ENCODE results near the gene RBM27. TPM values are rescaled to one million over a fixed set of nuclear protein-coding genes. Genes with fewer than 3 reads are reported as not detected.
A peak's percentile ranks its signal among the peaks of the same experiment; 100 is the strongest.
"Not testable (repeated sequence)": the region's sequence is repeated elsewhere in the genome, so short reads cannot be mapped to it uniquely, and the experiment has no call there.

Gene RBM27
- 27.6 and 38.2 TPM in 2 replicates for total RNA-seq

- peak; percentile 98 for DNase-seq (ENCODE audit: low read depth)
Observed at GRCh38 chr5:146203011-146203871, at the start of gene RBM27. RBM27 (plus strand) TSS chr5:146203605; CDS start chr5:146203766, 161 bp downstream.

- DNase-seq (ENCODE audit: low read depth), result no peak
Observed at GRCh38 chr5:146158255-146158654, 45.1 kb upstream of the RBM27 start.

GRCh38 chr5:146164382-146164781, 39.0 kb upstream of the RBM27 start:
- DNase-seq (ENCODE audit: low read depth), result no peak

GRCh38 chr5:146165460-146165859, 37.9 kb upstream of the RBM27 start:
- DNase-seq (ENCODE audit: low read depth), result no peak

GRCh38 chr5:146165903-146166302, 37.5 kb upstream of the RBM27 start:
- DNase-seq (ENCODE audit: low read depth), result no peak

- no peak for DNase-seq (ENCODE audit: low read depth)
Observed at GRCh38 chr5:146169076-146169475, 34.3 kb upstream of the RBM27 start.

GRCh38 chr5:146173049-146173448, 30.4 kb upstream of the RBM27 start:
- DNase-seq (ENCODE audit: low read depth), result not testable (repeated sequence)

- no peak for DNase-seq (ENCODE audit: low read depth)
Observed at GRCh38 chr5:146173597-146173996, 29.8 kb upstream of the RBM27 start.

GRCh38 chr5:146176805-146177204, 26.6 kb upstream of the RBM27 start:
- DNase-seq (ENCODE audit: low read depth), result no peak

- DNase-seq (ENCODE audit: low read depth), result no peak
Observed at GRCh38 chr5:146179696-146180095, 23.7 kb upstream of the RBM27 start.

GRCh38 chr5:146183403-146183802, 20.0 kb upstream of the RBM27 start:
- DNase-seq (ENCODE audit: low read depth), result not testable (repeated sequence)

GRCh38 chr5:146185161-146185560, 18.2 kb upstream of the RBM27 start:
- no peak for DNase-seq (ENCODE audit: low read depth)

- DNase-seq (ENCODE audit: low read depth), result peak; percentile 70
Observed at GRCh38 chr5:146188358-146188757, 15.0 kb upstream of the RBM27 start.

GRCh38 chr5:146192571-146193043, 10.8 kb upstream of the RBM27 start:
- DNase-seq (ENCODE audit: low read depth), result no peak

- no peak for DNase-seq (ENCODE audit: low read depth)
Observed at GRCh38 chr5:146193285-146193684, 10.1 kb upstream of the RBM27 start.

- not testable (repeated sequence) for DNase-seq (ENCODE audit: low read depth)
Observed at GRCh38 chr5:146194997-146195396, 8.4 kb upstream of the RBM27 start.

GRCh38 chr5:146196459-146197048, 6.9 kb upstream of the RBM27 start:
- no peak for DNase-seq (ENCODE audit: low read depth)

- no peak for DNase-seq (ENCODE audit: low read depth)
Observed at GRCh38 chr5:146199176-146199815, 4.1 kb upstream of the RBM27 start.

GRCh38 chr5:146201795-146202194, 1.6 kb upstream of the RBM27 start:
- not testable (repeated sequence) for DNase-seq (ENCODE audit: low read depth)

GRCh38 chr5:146203872-146204192, 427 bp downstream of the RBM27 start:
- DNase-seq (ENCODE audit: low read depth), result no peak

GRCh38 chr5:146205499-146206202, 2.2 kb downstream of the RBM27 start:
- DNase-seq (ENCODE audit: low read depth), result no peak

GRCh38 chr5:146206257-146206656, 2.9 kb downstream of the RBM27 start:
- DNase-seq (ENCODE audit: low read depth), result no peak

Measured in renal cortical epithelial cell (primary cell).